Omental fat pad (tissue), 4 donors: Measurements from ENCODE around the gene OTOA. TPM values are rescaled to one million over a fixed set of nuclear protein-coding genes. Genes with fewer than 3 reads are reported as not detected.
"Not testable (repeated sequence)": the region's sequence is repeated elsewhere in the genome, so short reads cannot be mapped to it uniquely, and the experiment has no call there.

Experiments used
- ATAC-seq: fragments of 150-250 bp; one replicate; pipeline ENCODE4 v1.9.1; 2016; ENCODE audit warnings: mild to moderate bottlenecking, moderate library complexity; ENCODE audit not compliant: low FRiP score
- DNase-seq: peaks from one replicate; pipeline ENCODE4 v3.0.0-alpha.2; 2019; ENCODE audit warnings: low spot score
- CTCF ChIP-seq, 3 donors: fragments of 450-650 bp; IDR thresholded peaks; one replicate each; pipeline ENCODE4 v1.5.1; 2016 to 2017; ENCODE audit warnings: antibody characterized with exemption in 3 of 3, mild to moderate bottlenecking in 3 of 3, moderate library complexity in 2 of 3
- total RNA-seq, 4 donors: library from RNA; depleted of rRNA; stranded (reverse); fragments of >200 nt; gene quantifications; one replicate each; pipeline ENCODE4 v1.1.0, GENCODE V29; 2016

OTOA gene
- total RNA-seq, 4 donors from 2014 or later = 0.25 to 1.2 (median 0.69) TPM

DNA sequence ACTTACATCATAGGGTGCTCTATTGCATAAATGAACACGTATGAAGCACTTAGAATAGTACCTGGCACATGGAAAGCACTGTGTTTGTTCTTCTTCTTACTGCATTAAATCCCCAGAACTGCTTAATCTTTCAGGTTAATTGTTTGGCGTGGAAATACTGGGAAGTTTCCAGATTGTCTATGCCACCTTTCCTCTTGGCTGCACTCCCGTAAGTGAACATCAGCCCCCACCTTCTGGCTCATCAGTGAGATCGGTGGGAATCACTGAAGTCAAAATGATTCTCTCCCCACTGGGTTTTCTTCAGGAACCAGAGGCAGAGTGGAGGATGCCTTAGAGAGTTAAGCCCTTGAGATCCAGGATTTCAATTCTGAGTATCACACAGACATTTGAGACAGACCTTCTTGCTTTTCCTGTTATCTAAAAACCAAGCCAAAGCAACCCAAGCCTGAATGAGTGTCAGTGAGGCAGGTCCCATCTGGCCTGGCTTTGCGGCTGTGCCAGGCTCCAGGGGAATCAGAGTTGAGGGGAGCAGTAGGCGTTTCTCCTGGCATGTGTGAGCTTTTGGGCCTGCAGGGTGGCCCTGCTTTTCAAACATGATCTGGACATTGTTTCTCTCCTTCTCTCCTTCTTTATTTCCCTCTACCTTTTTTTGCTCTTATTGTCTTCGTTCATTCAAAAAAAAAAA lies 59.1 kb downstream of the OTOA start:
- DNase-seq (no peak), ATAC-seq (no peak)
- no peak for TF ChIP-seq CTCF (IDR thresholded peaks at IDR 0.05)

- no peak for DNase-seq
- TF ChIP-seq CTCF (IDR thresholded peaks at IDR 0.05) = no peak
- no peak for ATAC-seq
These were observed 59.8 kb downstream of the OTOA start for GRCh38 chr16:21723532-21723931.

DNA sequence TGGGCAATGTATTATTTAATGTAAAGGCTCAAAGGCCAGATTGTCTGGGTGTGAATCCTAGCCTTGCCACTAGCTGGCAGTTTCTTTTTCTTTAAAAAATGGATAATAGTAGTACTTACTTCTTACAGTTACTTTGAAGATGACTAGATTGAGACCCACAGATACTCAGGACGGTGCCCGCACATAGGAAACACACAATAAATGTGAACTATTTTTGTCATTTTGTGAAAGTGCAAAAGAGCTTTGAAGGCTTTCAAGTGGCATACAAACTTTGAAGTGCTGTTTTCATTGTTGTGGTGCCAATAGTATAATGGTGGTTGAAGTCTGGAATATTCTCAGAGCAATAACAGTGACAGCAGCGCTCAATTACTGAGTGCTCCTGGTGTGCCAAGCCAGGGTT lies 63.6 kb downstream of the OTOA start:
- no peak for DNase-seq
- TF ChIP-seq CTCF (IDR thresholded peaks at IDR 0.05) = no peak
- ATAC-seq = no peak

- not testable (repeated sequence) for DNase-seq, ATAC-seq
These were observed 67.5 kb downstream of the OTOA start for GRCh38 chr16:21731233-21731632.

GRCh38 chr16:21740637-21741036 lies 76.9 kb downstream of the OTOA start:
- not testable (repeated sequence) for DNase-seq, ATAC-seq

GRCh38 chr16:21756192-21757079 lies 92.7 kb downstream of the OTOA start:
- DNase-seq, ATAC-seq: not testable (repeated sequence)

DNA sequence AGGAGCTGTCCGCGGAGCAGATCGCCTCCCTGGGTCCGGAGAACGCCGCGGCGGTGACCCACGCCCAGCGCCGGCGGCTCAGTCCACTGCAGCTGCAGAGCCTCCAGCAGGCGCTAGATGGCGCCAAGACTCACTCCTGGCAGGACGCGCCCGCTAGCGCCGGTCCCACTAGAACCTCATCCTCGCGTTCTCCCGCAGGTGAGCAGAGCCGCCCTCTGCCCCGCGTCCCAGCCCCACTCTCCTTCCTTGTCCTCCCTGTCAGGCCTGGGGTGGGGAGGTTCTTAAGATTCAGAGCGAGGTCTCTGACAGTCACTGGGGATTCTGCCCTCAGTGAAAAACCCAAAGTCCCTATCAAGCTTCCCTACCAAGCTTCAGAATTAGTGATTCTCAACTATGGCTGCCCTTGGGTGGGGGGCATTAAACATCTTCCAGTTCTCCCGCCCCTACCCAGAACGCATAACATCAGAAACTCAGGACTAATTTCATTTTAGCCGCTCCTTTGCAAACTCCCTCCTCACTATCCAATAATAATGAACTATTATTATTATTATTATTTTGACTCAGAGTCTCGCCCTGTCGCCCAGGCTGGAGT lies 93.4 kb downstream of the OTOA start:
- not testable (repeated sequence) for DNase-seq
- ATAC-seq = peak; percentile 90

- ATAC-seq, DNase-seq: not testable (repeated sequence)
These were observed 104.5 kb downstream of the OTOA start for GRCh38 chr16:21768280-21768679.

DNA sequence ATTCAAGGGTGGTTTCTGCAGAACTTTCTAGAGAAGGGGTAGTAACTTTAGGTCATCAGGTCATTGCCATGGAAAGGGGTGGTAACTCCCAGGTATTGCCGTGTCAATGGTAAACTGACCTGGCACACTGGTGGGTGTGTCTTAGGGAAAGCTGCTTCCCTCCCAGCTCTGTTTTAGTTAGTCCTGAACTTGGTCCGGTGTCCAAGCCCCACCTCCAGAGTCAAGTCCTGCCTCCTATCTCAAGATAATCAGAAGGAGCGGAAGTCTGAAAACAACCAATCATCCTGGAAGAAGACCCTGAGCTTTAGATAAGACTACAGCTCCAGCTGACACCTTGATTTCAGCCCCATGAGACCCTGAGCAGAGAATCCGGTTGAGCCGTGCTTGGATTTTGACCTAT lies 105.0 kb downstream of the OTOA start:
- DNase-seq, ATAC-seq: not testable (repeated sequence)

- not testable (repeated sequence) for ATAC-seq, DNase-seq
These were observed 105.5 kb downstream of the OTOA start for GRCh38 chr16:21769284-21769683.

DNA sequence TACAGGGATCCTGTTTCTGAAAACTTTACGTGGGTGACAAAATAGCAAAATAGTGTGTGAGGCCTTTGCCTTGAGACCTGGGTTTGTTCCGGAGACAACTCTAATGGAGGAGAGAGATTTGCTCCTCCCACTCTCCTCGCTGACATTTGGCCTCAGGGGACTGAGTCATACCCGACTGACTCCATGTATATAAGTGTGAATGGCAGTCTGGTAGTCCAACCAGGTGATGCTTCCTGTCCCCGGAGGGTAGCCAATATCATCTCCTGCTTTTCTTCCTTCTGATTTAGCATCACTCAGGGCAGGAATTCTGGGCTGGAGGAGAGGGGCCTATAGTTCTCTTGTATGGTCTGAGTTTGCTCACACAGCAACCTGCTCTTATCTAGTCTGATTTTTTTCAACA lies 106.8 kb downstream of the OTOA start:
- DNase-seq, ATAC-seq: not testable (repeated sequence)

DNA sequence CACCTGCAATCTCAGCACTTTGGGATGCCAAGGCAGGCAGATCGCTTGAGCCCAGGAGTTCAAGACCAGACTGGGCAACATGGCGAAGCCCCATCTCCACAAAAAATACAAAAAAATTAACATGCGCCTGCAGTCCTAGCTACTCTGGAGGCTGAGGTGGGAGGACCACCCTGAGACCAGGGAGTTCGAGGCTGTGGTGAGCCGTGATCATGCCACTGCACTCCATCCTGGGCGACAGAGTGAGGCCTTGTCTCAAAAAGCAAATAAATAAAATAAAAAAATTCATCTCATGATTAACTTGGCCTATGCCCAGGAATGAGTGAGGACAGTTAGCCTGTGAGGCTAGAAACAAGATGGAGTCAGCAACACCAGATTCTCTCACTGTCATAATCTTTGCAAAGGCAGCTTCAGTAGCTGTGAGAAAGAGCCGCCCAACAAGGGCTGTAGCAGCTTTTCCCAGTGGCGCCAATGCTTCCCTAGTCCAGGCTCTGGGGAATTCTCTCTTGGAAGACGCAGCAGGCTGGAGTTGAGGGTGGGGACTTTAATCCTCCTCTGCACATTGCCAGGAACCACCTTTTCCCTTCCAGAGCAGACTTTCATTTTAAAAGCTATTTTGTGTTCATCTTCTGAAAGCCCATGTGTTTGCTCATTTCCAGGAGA lies 108.9 kb downstream of the OTOA start:
- not testable (repeated sequence) for DNase-seq, ATAC-seq

- not testable (repeated sequence) for ATAC-seq, DNase-seq
These were observed 109.4 kb downstream of the OTOA start for GRCh38 chr16:21773207-21773553.

DNA sequence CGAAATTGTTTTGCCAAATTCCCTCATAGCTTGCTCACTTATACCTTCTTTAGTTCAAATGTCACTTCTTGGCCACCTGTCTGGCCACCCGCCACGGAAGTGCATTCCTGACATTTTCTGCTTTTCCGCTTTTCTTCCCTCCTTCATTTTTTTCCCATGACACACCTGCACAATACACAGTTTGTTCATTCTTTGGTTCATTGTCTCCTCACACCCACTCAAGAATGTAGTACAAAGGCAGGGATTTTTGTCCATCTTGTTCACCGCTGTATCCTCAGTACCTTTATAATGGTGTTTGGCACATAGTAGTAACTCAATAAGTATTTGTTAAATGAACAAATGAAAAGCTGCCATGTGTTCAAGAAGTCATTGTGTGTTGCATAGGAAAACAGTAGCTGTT lies 116.8 kb downstream of the OTOA start:
- not testable (repeated sequence) for ATAC-seq, DNase-seq

- DNase-seq = not testable (repeated sequence)
- peak; percentile 45 for ATAC-seq
These were observed 126.7 kb downstream of the OTOA start for GRCh38 chr16:21790506-21790905.
